Retinal pigment epithelial cell (primary cell): ENCODE measurements around the gene BCAP31.
A peak's percentile ranks its signal among the peaks of the same experiment; 100 is the strongest.

Source experiments
- DNase-seq: peaks from one replicate; pipeline ENCODE4 v3.0.0-alpha.2; 2010; ENCODE audit warnings: low read depth
- H3K4me3 ChIP-seq: 2 replicates; pipeline ENCODE4 v1.5.1; 2011; ENCODE audit warnings: mild to moderate bottlenecking, low read length, control low read depth, moderate library complexity
- TF ChIP-seq, protein P1 (sequence below): conservative IDR thresholded peaks from 2 replicates; pipeline ENCODE4 v1.5.1; 2011; ENCODE audit warnings: low read depth, low read length, control low read depth, inconsistent platforms

Gene BCAP31

DNA sequence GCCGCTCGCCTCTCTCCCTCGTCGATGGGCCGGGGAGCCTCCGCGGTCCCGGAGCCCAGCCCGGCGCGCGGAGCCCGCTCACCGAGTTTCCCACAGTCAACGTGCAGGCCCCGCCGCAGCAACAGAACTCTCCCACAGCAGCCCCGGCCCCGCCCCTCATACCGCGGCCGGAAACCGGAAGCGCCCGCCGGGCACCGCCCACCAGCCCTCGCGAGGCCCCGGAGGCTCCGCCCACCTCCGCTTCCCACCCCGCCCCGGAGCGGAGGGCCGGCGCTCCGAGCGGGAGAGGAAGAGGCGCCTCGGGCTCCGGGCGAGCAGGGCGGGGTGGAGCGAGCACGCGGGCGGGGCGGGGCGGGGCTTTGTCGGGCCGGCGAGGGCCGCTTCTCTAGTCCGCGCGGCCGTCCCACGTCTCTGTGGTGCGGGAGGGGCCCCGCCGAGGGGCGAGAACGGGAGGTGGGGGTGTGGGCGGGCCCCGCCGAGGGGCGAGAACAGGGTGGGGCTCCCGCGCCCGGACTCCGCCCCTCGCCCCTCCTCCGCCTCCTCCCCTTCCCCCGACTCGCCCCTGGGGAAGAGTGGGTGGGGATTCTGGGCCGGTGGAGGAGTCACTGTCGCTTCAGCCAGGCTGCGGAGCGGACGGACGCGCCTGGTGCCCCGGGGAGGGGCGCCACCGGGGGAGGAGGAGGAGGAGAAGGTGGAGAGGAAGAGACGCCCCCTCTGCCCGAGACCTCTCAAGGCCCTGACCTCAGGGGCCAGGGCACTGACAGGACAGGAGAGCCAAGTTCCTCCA, at the start of gene BCAP31, which contains the start of gene ABCD1:
BCAP31 (minus strand) TSS at position 136 of the 787 bp plus-strand sequence. CDS start 1,143 bp downstream, outside the sequence.
ABCD1 (plus strand) TSS at position 605 of the 787 bp plus-strand sequence. CDS start 411 bp downstream, outside the sequence.
- TF ChIP-seq, protein P1, sequence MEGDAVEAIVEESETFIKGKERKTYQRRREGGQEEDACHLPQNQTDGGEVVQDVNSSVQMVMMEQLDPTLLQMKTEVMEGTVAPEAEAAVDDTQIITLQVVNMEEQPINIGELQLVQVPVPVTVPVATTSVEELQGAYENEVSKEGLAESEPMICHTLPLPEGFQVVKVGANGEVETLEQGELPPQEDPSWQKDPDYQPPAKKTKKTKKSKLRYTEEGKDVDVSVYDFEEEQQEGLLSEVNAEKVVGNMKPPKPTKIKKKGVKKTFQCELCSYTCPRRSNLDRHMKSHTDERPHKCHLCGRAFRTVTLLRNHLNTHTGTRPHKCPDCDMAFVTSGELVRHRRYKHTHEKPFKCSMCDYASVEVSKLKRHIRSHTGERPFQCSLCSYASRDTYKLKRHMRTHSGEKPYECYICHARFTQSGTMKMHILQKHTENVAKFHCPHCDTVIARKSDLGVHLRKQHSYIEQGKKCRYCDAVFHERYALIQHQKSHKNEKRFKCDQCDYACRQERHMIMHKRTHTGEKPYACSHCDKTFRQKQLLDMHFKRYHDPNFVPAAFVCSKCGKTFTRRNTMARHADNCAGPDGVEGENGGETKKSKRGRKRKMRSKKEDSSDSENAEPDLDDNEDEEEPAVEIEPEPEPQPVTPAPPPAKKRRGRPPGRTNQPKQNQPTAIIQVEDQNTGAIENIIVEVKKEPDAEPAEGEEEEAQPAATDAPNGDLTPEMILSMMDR, result no peak
- peak within 1 kb of the TSS; percentile 60 for H3K4me3 ChIP-seq
- no peak for DNase-seq

DNA sequence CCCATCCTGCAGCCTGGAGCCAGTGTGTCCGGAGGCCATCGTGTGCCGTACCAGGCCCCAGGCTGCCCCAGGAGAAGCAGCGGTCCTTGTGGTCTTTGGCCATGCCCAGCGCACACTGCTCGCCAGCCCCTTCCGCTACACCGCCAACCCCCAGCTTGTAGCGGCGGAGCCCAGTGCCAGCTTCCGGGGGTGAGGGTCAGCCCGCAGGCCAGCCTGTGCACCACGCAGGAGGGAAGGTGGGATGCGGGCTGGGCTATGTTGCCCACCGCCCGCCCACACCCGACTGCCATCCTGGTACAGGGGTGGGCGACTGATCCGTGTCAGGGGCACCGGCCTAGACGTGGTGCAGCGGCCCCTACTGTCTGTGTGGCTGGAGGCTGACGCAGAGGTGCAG, 49.0 kb upstream of the BCAP31 start:
- no peak for DNase-seq
- H3K4me3 ChIP-seq, result no peak overlapping the region
- TF ChIP-seq, protein P1, result no peak

DNA sequence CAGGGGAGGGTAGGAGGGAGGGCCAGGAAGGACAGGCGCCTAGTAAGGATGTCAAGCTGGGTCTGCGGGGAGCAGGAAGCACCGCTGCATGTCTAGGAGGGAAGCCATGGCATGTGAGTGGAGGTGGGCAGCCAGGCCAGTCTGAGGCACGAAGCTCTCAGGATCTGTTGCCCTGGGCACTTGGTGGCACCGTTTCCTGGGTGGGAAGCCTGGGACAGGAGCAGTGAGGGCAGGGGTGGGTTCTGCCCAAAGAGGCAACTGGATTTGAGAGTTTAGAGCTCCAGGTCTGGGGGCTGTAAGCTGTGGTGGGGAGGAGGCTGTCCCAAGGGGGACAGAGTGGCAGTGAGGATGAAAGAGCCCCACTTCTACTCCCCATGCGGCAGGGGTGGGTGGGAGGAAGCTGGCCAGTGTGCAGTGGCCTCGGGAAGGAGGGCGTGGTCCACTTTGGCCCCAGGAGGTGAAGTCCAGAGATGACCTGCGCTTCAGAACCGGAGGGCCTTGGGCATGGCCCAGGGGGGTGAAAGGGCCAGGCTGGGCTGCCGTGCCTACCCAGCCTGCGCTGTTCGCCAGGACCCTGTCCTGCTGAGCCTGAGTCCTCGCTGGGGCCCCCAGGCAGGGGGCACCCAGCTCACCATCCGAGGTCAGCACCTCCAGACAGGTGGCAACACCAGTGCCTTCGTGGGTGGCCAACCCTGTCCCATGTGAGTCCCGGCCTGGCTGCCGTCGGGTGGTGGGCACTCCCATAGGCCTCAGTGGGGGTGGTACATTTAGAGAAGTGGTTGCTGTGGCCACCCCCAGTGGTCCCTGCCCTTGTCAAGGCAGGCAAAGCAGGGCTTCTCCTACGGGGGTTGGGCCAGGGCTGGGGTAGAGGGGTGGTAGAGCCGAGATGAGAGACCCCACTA, 48.4 kb upstream of the BCAP31 start:
- no peak overlapping the region for H3K4me3 ChIP-seq
- DNase-seq, result no peak
- TF ChIP-seq, protein P1, result no peak

DNA sequence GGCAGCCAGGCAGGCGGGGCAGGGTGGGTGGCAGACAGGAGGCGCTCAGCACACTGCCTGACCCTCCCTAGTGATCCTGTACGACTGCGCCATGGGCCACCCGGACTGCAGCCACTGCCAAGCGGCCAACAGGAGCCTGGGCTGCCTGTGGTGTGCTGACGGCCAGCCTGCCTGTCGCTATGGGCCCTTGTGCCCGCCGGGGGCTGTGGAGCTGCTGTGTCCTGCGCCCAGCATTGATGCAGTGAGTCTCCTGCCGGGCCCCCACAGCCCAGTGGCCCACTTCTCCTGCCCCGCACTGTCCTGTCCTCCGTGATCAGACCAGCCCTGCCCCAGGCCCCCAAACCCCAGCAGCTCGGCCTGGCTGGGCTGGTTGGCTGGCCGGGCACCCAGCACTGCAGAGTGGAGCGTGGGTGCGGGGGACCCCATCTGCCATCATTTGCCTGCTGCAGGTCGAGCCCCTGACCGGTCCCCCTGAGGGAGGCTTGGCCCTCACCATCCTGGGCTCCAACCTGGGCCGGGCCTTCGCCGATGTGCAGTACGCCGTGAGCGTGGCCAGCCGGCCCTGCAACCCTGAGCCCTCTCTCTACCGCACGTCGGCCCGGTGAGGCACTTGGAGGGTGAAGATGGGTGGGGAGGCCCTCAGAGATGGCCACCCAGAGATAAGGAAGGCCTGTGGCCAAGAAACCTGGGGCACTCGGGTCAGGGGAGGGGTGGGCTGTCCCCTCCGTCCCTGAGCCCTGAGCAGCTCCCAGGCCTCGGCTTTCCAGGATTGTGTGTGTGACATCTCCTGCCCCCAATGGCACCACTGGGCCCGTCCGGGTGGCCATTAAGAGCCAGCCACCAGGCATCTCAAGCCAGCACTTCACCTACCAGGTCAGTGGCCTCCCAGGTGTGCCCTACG, 47.5 kb upstream of the BCAP31 start:
- H3K4me3 ChIP-seq, result no peak overlapping the region
- DNase-seq, result no peak
- TF ChIP-seq, protein P1, result no peak

DNA sequence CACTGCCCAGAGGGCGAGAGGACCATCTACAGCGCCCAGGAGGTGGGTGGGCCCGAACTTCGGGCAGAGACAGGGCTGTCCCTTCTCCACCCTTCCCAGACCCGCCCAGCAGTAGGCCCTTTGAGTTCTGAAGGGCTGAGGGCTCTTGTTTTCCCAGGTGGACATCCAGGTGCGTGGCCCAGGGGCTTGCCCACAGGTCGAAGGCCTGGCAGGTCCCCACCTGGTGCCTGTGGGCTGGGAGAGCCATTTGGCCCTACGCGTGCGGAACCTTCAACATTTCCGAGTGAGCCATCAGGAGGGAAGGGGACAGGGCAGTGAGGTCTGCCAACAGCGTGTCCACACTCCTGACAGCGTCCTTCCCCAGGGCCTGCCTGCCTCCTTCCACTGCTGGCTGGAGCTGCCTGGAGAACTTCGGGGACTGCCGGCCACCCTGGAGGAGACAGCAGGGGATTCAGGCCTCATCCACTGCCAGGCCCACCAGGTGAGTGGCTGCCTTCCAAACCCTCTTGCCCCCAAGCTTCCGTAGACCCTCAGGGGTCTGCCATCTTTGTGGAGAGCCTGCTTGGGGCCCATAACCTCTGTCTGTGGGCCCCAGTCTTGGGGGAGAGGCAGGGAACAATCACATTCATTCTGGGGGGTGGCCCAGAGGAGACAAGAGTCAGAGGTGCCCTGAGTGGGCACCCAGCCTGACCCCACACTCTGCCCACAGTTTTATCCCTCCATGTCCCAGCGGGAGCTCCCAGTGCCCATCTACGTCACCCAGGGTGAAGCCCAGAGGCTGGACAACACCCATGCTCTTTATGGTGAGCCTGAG, 46.6 kb upstream of the BCAP31 start:
- H3K4me3 ChIP-seq, result no peak overlapping the region
- TF ChIP-seq, protein P1, result no peak
- no peak for DNase-seq
